Dermis lymphatic vessel endothelial cell (primary cell): ENCODE data around the gene TLR8. TPM values are rescaled to one million over a fixed set of nuclear protein-coding genes. Genes with fewer than 3 reads are reported as not detected.

Source experiments
- total RNA-seq: library from RNA; depleted of rRNA; stranded (reverse); fragments of >200 nt; gene quantifications from 2 replicates; pipeline ENCODE4 v1.2.1, GENCODE V29; 2014

Gene TLR8
- total RNA-seq: not detected in 2 replicates

DNA sequence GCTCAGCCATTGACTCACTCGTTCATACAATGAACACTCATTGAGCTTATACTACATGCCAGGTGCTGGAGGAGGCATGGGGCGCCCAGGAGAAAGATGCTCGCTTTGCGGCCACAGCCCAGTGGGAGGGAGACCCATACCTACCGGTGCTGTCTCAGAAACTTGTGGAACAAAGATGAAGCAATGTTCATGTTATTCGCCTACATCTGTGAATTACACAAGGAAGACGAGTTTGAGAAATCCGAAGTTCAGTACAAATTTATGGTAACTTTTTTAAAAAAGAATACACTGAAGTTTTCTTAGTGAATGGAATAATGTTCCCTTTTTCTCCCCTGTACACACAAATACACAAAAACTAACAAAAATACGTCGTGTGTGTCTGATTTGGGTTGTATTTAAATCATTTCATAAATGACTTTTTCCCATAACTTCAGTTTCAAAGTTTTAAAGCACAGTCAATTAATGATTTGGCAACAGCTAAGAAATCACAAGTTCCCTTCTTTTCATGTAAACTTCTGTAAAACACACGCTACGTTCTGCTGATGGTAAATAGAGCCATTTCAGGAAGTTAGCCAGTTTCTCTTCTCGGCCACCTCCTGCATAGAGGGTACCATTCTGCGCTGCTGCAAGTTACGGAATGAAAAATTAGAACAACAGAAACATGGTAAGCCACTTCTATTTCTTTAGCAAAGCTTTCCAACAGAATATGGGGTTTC, at the start of gene TLR8:
Gene TLR8 (plus strand): TSS at position 575 of the 716 bp plus-strand sequence. CDS start 87 bp downstream, at position 662.

DNA sequence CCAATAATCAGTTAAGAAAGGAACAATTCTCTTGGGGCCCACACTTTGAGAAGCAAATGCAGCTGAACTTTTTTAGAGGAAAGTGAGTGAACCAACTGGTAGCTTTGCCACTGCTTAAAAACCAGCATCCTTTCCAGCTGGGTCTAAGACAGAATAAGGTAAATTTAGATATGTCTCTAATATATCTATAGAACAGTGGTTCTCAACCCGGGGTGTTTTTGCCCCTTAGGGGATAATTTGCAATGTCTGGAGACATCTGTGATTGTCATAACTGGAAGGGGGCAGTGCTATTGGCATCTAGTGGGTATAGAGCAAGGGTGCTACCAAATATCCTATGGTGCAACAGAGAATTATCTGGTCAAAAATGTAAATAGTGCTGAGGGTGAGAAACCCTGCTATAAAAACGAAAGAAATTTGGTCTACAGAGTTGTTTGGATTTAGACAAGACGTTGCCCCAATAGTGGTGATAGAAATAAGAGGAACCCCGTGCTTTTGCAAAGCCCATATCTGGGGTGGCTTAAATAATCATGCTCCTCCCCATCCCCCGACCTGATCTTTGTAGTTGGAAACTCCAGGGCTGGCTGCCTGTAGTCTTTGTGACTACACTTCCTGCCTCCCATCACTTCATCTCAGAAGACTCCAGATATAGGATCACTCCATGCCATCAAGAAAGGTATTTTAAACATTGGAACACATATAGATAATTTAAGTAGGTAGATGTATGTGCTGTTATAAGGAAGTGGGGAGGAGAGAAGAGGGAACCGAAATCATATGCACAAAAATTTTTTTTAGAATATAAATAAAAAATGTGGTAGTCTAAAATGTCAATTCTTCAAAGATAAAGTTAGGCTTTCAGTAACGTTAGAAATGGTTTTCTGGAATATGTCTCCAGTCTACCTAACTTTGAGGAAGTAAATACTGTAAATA, 39.7 kb upstream of the TLR8 start, which contains the start of gene TLR7:
Gene TLR7 (plus strand): TSS at position 622 of the 927 bp plus-strand sequence. CDS start 507 bp downstream, outside the sequence.

Other genes starting within 250 kb of the TLR8 start
- 10.3 and 18.0 TPM in 2 replicates for gene PRPS2, start 115.2 kb upstream of the TLR8 start, total RNA-seq
- gene TLR7, start 39.5 kb upstream of the TLR8 start, total RNA-seq: not detected in 2 replicates
- gene TMSB4X, start 68.5 kb downstream of the TLR8 start, total RNA-seq: 15,974 and 26,410 TPM in 2 replicates
- gene FAM9C, start 138.0 kb downstream of the TLR8 start, total RNA-seq: not detected in 2 replicates